ENCODE measurements around the gene XRCC5. TPM values are rescaled to one million over a fixed set of nuclear protein-coding genes. Genes with fewer than 3 reads are reported as not detected.

XRCC5 gene
- total RNA-seq, 1 experiment from 2014 or later = 198 TPM

DNA sequence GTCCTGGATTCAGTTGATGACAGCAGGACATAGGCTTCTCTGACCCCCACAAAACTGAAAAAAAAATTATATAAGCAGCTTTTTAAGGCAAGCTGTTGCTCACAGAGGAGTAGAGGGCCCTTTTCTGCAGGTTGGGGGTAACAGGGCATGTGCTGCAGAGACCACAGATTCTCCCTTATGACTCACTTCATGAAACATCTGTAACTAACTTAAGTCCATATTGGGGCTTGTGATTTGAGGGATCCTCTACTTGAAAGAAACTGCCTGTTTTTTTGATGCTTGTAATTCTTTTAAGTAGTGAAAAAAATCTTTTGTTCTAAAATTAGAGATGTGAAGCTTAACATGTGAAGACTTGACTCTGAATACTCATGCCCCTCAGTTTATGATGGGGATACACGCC lies 33.4 kb downstream of the XRCC5 start:
- ChIA-PET CTCF (interaction anchor here (0.7 to 1.2 kb wide), 3 partner anchors 10 to 166 kb away, joined by 3 to 4 read pairs (median 4); no protein-coding TSS in a partner anchor), POLR2A (interaction anchor here (0.6 to 1.8 kb wide), 3 partner anchors 15 to 28 kb away, joined by 3 to 4 read pairs (median 4); no protein-coding TSS in a partner anchor)
- no peaks in the 10 kb centered on the region for H3K9me3 Mint-ChIP-seq (ENCODE audit: unreplicated experiment)
- TF ChIP-seq, protein P1, sequence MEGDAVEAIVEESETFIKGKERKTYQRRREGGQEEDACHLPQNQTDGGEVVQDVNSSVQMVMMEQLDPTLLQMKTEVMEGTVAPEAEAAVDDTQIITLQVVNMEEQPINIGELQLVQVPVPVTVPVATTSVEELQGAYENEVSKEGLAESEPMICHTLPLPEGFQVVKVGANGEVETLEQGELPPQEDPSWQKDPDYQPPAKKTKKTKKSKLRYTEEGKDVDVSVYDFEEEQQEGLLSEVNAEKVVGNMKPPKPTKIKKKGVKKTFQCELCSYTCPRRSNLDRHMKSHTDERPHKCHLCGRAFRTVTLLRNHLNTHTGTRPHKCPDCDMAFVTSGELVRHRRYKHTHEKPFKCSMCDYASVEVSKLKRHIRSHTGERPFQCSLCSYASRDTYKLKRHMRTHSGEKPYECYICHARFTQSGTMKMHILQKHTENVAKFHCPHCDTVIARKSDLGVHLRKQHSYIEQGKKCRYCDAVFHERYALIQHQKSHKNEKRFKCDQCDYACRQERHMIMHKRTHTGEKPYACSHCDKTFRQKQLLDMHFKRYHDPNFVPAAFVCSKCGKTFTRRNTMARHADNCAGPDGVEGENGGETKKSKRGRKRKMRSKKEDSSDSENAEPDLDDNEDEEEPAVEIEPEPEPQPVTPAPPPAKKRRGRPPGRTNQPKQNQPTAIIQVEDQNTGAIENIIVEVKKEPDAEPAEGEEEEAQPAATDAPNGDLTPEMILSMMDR (IDR thresholded peaks at IDR 0.05; ENCODE audit: unreplicated experiment) = no peak
- H3K4me3 Mint-ChIP-seq (ENCODE audit: unreplicated experiment) = no peak overlapping the region
- H3K27me3 Mint-ChIP-seq (ENCODE audit: insufficient read depth, unreplicated experiment) = no peaks in the 10 kb centered on the region
- no peak overlapping the region for H3K27ac Mint-ChIP-seq (ENCODE audit: low read depth, unreplicated experiment)
- H3K36me3 Mint-ChIP-seq (ENCODE audit: insufficient read depth, unreplicated experiment) = no peaks in the 10 kb centered on the region
- no peak for DNase-seq (ENCODE audit: unreplicated experiment)
- intact Hi-C loops (cut with micrococcal nuclease) = no loop called here
- H3K4me1 Mint-ChIP-seq (ENCODE audit: insufficient read depth, unreplicated experiment) = no peaks in the 10 kb centered on the region
- no TSS peak for BruUV-seq (replicated peaks)

DNA sequence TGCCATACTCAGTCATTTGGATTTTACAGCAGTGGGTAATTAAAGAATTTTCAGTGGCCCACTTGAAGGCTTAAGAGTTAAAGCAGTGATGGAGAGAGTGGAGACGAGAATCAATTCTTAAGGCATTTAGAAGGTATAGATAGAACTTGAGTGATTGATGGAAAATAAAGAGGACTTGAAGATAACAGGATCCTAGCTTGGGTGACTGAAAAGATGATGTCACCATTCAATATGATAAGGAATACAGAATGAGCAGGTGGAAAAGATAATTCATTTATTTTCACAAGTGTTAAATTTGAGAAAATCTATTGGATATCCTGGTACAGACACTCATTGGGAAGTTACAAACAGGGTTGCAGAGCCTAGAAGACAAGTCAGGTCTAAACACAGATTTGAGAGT lies 35.2 kb downstream of the XRCC5 start:
- TF ChIP-seq, protein P1 (IDR thresholded peaks at IDR 0.05; ENCODE audit: unreplicated experiment) = no peak
- intact Hi-C loops (cut with micrococcal nuclease) = no loop called here
- Mint-ChIP-seq H3K4me1 (ENCODE audit: insufficient read depth, unreplicated experiment) (no peaks in the 10 kb centered on the region), H3K27me3 (ENCODE audit: insufficient read depth, unreplicated experiment) (no peaks in the 10 kb centered on the region), H3K36me3 (ENCODE audit: insufficient read depth, unreplicated experiment) (peaks cover 8% of the 10 kb centered on the region), H3K4me3 (ENCODE audit: unreplicated experiment) (no peak overlapping the region), H3K27ac (ENCODE audit: low read depth, unreplicated experiment) (no peak overlapping the region), H3K9me3 (ENCODE audit: unreplicated experiment) (no peaks in the 10 kb centered on the region)
- POLR2A ChIA-PET = interaction anchor here (1.3 kb wide), 1 partner anchor 19 kb away, joined by 4 read pairs; no protein-coding TSS in a partner anchor
- no TSS peak for BruUV-seq (replicated peaks)
- CTCF ChIA-PET = interaction anchor here (0.7 to 1.1 kb wide), 2 partner anchors 13 to 1029 kb away, joined by 3 read pairs; no protein-coding TSS in a partner anchor
- no peak for DNase-seq (ENCODE audit: unreplicated experiment)

DNA sequence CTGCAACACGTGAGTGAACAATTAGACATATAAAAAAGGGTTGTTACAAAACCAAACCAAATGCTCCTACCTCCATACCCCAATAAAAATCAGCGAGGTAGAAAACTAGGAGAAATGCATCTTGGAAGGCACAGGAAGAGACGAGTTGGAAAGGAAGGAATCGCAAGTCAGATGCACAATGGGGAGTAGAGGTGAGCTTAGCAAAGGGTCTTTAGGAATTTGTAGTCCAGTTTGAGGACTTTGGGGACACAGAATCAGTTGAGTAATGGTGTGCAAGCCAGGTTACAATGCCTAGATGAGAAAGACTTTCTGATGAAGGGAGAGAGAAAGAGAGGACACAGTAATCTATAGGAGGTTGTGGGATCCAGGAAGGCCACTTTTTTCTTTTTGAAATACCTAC lies 35.7 kb downstream of the XRCC5 start:
- CTCF ChIA-PET = interaction anchor here (0.7 to 1.1 kb wide), 5 partner anchors 10 to 19 kb away, joined by 3 read pairs; no protein-coding TSS in a partner anchor
- POLR2A ChIA-PET = interaction anchor here (1.3 kb wide), 1 partner anchor 19 kb away, joined by 4 read pairs; no protein-coding TSS in a partner anchor
- no peak for DNase-seq (ENCODE audit: unreplicated experiment)
- Mint-ChIP-seq H3K4me3 (ENCODE audit: unreplicated experiment) (no peak overlapping the region), H3K4me1 (ENCODE audit: insufficient read depth, unreplicated experiment) (no peaks in the 10 kb centered on the region), H3K9me3 (ENCODE audit: unreplicated experiment) (no peaks in the 10 kb centered on the region), H3K27ac (ENCODE audit: low read depth, unreplicated experiment) (no peak overlapping the region), H3K36me3 (ENCODE audit: insufficient read depth, unreplicated experiment) (peaks cover 12% of the 10 kb centered on the region), H3K27me3 (ENCODE audit: insufficient read depth, unreplicated experiment) (no peaks in the 10 kb centered on the region)
- TF ChIP-seq, protein P1 (IDR thresholded peaks at IDR 0.05; ENCODE audit: unreplicated experiment) = no peak
- intact Hi-C loops (cut with micrococcal nuclease) = no loop called here
- BruUV-seq (replicated peaks) = no TSS peak

DNA sequence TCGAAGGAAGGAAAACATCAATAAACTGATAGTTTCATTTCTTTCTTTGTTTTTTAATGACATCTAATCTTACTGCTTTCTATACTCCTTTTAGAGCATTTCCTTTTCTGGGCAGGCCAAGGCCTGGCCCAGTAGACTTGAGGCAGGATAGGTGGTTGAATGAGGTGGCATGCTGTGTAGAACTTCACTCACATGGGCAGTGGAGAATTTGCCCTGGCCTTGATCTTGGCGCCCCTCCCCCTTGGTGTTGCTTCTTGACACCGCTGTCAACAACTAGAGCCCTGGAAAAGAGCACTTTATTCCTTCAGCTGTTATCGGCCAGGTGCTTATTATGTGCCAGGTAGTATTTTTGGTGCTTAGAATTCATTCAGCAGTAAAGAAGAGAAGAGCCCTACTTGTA lies 37.4 kb downstream of the XRCC5 start:
- DNase-seq (ENCODE audit: unreplicated experiment) = no peak
- ChIA-PET POLR2A (interaction anchor here (0.7 to 2.2 kb wide), 4 partner anchors 9 to 50 kb away, joined by 3 to 6 read pairs (median 4); no protein-coding TSS in a partner anchor), CTCF (no interaction called here)
- H3K4me3 Mint-ChIP-seq (ENCODE audit: unreplicated experiment) = no peak overlapping the region
- H3K27ac Mint-ChIP-seq (ENCODE audit: low read depth, unreplicated experiment) = no peak overlapping the region
- no TSS peak for BruUV-seq (replicated peaks)
- no peaks in the 10 kb centered on the region for H3K27me3 Mint-ChIP-seq (ENCODE audit: insufficient read depth, unreplicated experiment)
- H3K9me3 Mint-ChIP-seq (ENCODE audit: unreplicated experiment) = no peaks in the 10 kb centered on the region
- intact Hi-C loops (cut with micrococcal nuclease) = no loop called here
- peaks cover 28% of the 10 kb centered on the region for H3K36me3 Mint-ChIP-seq (ENCODE audit: insufficient read depth, unreplicated experiment)
- TF ChIP-seq, protein P1 (IDR thresholded peaks at IDR 0.05; ENCODE audit: unreplicated experiment) = no peak
- peaks cover 3% of the 10 kb centered on the region for H3K4me1 Mint-ChIP-seq (ENCODE audit: insufficient read depth, unreplicated experiment)

Measured in MCF 10A (cell line).